IPS-18a (cell line): Measurements from ENCODE around the gene SMPDL3B.
"Not testable (repeated sequence)": the region's sequence is repeated elsewhere in the genome, so short reads cannot be mapped to it uniquely, and the experiment has no call there.

Source experiments
- H3K27ac ChIP-seq: one replicate; pipeline ENCODE4 v1.5.1; 2013; ENCODE audit warnings: low read length
- H3K27me3 ChIP-seq: one replicate; pipeline ENCODE4 v1.6.1; 2013; ENCODE audit warnings: mild to moderate bottlenecking, low read length; ENCODE audit not compliant: control insufficient read depth, insufficient read depth
- H3K36me3 ChIP-seq: one replicate; pipeline ENCODE4 v1.6.1; 2013; ENCODE audit warnings: low read depth, low read length; ENCODE audit not compliant: control insufficient read depth
- H3K4me1 ChIP-seq: one replicate; pipeline ENCODE4 v1.6.1; 2013; ENCODE audit warnings: low read depth, low read length; ENCODE audit not compliant: control insufficient read depth
- H3K4me3 ChIP-seq: one replicate; pipeline ENCODE4 v1.5.1; 2013; ENCODE audit warnings: low read length
- H3K9ac ChIP-seq: one replicate; pipeline ENCODE4 v1.6.1; 2013; ENCODE audit warnings: mild to moderate bottlenecking, low read length, moderate library complexity
- H3K9me3 ChIP-seq: one replicate; pipeline ENCODE4 v1.6.1; 2013; ENCODE audit warnings: low read depth, low read length; ENCODE audit not compliant: control insufficient read depth

The SMPDL3B gene

GRCh38 chr1:27999055-27999454, 64.3 kb downstream of the SMPDL3B start:
- H3K27me3 ChIP-seq: no peaks in the 10 kb centered on the region
- H3K36me3 ChIP-seq: peaks cover 39% of the 10 kb centered on the region
- H3K27ac ChIP-seq: no peak overlapping the region
- H3K9me3 ChIP-seq: no peaks in the 10 kb centered on the region
- H3K9ac ChIP-seq: no peak overlapping the region
- H3K4me1 ChIP-seq: no peaks in the 10 kb centered on the region
- H3K4me3 ChIP-seq: no peak overlapping the region

GRCh38 chr1:28002600-28002999, 67.8 kb downstream of the SMPDL3B start:
- H3K27me3 ChIP-seq: no peaks in the 10 kb centered on the region
- H3K4me1 ChIP-seq: no peaks in the 10 kb centered on the region

GRCh38 chr1:28003117-28003516, 68.3 kb downstream of the SMPDL3B start:
- not testable (repeated sequence) for H3K9me3 ChIP-seq, H3K4me1 ChIP-seq, H3K9ac ChIP-seq, H3K27me3 ChIP-seq, H3K4me3 ChIP-seq, H3K27ac ChIP-seq
- peaks cover 17% of the 10 kb centered on the region for H3K36me3 ChIP-seq

More at GRCh38 chr1:28002600-28002999, 67.8 kb downstream of the SMPDL3B start:
- no peak overlapping the region for H3K4me3 ChIP-seq
- no peak overlapping the region for H3K27ac ChIP-seq
- no peaks in the 10 kb centered on the region for H3K9me3 ChIP-seq
- no peak overlapping the region for H3K9ac ChIP-seq
- H3K36me3 ChIP-seq: peaks cover 22% of the 10 kb centered on the region
